ENCODE results near the gene IL24.

DNA sequence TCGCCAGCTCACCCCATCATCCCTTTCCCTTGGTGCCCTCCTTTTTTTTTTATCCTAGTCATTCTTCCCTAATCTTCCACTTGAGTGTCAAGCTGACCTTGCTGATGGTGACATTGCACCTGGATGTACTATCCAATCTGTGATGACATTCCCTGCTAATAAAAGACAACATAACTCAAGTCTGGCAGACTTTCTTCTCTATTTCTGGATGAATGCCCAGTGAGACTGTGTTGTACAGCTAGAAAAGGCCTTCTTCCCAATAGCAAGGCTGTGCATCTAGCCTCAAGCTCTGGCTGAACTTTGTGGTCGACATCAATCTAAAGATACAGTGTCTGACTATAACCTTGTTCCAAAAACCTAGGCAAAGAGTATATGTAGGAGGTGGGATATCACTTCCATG is 6.4 kb downstream of the IL24 start:
- no peak for TF ChIP-seq POLR2A (IDR thresholded peaks at IDR 0.05)
- TF ChIP-seq, protein P1, sequence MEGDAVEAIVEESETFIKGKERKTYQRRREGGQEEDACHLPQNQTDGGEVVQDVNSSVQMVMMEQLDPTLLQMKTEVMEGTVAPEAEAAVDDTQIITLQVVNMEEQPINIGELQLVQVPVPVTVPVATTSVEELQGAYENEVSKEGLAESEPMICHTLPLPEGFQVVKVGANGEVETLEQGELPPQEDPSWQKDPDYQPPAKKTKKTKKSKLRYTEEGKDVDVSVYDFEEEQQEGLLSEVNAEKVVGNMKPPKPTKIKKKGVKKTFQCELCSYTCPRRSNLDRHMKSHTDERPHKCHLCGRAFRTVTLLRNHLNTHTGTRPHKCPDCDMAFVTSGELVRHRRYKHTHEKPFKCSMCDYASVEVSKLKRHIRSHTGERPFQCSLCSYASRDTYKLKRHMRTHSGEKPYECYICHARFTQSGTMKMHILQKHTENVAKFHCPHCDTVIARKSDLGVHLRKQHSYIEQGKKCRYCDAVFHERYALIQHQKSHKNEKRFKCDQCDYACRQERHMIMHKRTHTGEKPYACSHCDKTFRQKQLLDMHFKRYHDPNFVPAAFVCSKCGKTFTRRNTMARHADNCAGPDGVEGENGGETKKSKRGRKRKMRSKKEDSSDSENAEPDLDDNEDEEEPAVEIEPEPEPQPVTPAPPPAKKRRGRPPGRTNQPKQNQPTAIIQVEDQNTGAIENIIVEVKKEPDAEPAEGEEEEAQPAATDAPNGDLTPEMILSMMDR (IDR thresholded peaks at IDR 0.05): no peak
